GM21723 (cell line): ENCODE results near the gene SEMA5B.

Source experiments
- ATAC-seq: cut with Tn5 transposase; IDR thresholded peaks from one replicate; pipeline ENCODE4 v1.9.1; 2021; ENCODE audit warnings: mild to moderate bottlenecking, moderate library complexity; ENCODE audit not compliant: unreplicated experiment

Gene SEMA5B

DNA sequence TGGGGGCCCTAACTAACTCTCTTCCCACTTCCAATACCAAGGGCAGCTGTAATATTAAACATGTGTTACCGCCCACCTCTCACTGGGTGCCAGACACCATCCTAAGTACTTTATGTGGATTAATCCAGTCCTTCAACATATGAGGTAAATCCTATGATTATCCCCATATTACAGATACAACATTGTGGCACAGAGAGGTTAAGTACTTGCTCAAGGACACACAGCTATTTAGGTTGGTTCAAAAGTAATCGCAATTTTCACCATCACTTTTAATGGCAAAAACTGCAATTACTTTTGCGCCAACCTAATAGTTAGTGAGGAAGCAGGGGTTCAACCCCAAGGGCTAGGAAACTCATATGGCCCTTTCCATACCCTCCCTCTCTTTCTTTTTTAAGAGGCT, 100.8 kb downstream of the SEMA5B start:
- ATAC-seq = no peak

DNA sequence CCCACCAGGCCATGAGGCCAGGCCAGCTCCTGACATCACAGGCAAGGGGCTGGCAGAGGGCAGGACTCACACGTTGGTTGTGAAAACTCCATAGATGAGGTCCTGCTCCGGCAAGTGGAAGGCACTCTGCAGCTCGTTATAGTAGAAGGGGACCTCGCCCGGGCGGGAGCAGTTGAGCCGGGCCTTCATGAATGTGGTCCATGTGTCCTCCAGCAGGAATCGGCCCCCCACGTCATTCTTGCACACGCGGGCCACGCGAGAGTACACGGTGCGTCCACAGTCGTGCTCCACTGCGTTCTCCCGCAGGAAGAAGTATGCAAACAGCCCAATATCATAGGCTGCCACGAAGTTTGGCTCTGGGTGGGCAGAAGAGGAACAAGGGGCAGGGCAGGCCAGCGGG, 101.2 kb downstream of the SEMA5B start:
- ATAC-seq = no peak

- ATAC-seq = no peak
Measured at GRCh38 chr3:122925756-122926155, 101.8 kb downstream of the SEMA5B start.

DNA sequence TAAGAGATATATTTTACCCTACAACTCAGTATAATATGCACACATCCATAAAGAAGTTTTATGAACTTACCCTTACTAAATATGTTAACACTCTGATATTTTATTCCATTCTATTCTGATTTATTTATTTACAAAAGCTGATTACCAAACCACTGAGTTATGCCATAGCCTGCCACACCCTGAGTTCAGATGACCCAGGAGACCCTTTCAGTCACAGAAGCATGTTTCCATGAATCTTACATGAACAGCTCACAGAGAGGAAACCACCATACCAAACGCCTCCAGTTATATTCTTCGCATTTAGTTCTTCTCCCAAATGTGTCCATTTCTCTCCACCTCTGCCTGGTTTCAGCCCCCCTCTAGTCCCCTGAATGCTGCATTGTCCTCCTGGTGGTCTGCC, 103.5 kb downstream of the SEMA5B start:
- no peak for ATAC-seq

DNA sequence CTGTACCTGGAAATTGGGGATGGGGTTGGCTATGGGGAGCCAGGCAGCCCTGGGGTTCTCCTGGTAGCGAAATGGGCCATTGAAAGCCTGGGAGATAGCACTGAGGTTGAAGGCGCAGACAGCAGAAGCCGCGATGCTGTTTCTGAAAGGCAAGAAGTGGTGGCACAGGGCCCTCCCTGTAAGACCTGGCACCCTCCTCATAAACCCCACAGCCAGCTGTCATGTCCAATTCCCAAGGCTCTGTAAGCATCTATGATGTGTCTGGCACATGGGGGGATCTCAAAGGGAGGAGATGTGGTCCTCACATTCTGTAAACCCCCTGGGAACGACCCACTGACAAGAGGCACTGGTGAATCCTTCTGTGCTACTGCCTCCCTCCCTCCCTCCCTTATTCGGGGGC, 104.0 kb downstream of the SEMA5B start:
- ATAC-seq = no peak

DNA sequence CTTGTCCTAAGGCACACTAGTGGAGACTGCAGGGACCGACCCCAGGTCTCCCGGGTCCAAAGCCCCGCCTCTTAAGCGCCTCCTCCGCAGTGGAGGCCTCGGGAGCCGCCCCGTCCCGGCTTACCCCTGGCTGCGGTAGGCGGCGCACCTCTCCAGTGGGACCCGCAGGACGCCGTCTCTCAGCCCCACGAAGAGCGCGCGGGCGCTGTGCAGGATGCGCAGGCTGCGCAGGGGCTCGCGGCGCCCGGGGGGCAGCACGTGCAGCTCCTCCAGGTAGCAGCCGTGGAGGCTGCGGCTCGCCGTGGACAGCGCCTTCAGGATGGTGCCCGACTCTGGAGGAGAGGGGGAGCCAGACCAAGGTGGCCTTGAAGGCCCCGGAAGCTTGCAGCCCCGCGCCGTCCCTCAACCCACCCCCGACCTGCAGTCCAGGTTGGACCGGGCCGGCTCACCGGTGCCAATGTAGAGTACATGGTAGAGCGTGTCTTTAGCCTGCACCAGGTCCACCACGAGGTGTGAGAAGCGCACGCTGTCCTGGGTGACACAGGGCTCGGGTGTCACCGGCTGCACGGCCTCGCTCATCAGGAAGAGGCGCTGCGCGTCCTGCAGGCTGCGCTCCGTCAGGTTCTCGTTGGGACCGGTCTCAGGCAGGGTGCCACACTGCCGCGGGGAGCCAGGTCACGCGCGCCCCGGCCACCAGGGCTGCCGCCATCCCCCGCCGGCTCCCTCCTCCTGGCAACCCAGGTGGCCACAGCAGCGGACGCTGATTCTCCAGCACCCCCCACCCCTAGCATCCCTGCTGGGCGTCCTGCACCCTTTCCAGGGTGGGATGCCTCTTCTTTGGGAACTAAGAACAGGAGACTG, 105.5 kb downstream of the SEMA5B start:
- ATAC-seq = peak; percentile 55

DNA sequence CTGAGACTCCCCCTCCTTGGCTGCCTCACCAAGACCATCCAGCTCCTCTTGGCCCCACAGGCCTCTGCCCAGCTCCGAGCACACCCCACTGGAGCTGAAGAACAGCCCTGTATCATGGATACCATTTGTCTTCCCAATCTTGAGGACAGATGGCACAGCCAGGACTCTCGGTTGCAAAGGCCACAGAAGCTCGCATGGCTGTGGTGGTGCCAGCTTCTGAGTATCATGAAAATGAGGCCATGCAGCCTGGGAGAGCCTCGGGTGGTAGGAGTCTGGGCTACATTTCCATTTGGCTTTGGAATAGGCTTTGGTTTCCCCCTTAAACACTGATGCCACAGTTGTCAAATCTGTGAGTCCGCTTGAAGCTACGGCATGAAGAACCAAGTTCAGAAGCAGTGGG, 106.6 kb downstream of the SEMA5B start:
- ATAC-seq = no peak

DNA sequence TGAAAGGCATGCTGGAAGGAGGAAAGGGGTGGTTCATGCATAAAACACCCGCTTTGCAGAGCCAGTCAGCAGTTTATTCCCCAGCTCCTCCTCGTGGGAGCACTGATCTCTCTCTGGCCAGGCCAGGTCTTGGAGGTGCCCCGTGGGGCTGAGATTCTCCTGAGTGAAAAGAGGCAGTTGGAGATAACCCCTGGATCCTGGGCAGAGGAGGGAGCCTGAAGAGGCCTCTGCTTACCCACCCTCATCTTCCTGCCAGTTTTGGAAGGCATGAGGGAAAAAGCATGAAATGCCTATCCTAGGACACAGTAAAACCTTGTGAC, 108.3 kb downstream of the SEMA5B start:
- ATAC-seq = no peak

GRCh38 chr3:122918576-122919290, 108.8 kb downstream of the SEMA5B start:
- ATAC-seq = no peak

GRCh38 chr3:122917412-122917811, 110.2 kb downstream of the SEMA5B start:
- ATAC-seq = no peak

GRCh38 chr3:122916580-122916979, 111.0 kb downstream of the SEMA5B start:
- peak; percentile 59 for ATAC-seq

DNA sequence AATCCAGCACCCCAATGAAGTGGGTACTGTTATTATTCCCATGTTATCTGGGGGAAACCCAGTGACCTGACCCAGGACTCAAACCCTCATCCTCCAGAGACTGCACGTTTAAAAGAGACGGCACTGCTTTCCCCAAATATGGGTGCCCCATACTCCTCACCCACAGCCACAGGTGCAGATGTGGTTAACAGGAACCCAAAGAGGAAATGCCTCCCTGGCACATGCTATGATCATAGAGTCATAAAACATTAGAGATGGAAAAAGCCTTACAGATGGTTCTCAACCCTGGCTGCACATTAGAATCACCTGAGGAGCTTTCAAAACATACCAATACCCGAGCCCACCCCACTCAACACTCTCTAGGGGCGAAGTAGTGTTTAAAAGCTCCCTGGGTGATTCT, 111.5 kb downstream of the SEMA5B start:
- ATAC-seq = no peak

DNA sequence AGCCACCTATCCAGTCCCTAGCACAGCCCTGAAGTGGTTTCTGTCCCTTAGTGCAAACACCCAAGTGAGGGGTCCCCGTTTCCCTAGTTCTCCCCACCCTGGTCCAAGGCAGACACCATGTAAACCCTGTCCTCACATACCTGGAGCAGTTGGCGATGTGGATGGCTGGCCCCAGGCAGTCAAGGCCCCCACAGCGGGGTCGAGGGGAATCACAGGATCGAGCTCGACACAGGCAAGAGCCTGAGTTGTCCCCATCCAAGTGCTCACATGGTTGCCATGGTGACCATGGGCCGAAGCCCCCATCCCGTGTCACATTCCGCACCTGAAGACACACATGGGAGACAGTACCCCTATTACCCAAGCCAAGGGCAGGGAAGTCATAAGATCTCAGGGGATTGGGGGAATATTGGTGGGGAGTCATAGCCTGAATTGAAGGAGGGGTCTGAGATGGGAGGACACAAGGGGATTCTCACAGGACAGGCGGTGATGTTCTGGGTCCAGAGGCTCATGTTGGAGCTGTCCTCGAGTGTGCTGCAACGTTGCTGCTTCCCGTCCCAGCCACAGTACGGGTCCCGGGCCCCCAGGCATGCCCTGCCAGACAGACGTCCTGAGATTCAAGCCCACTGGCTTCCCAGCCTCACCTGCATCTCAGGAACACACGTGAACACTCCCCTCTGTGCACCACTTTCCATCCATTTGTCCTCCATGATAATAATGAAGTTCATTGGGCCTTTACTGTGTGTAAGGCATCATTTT, 112.1 kb downstream of the SEMA5B start:
- ATAC-seq = no peak

DNA sequence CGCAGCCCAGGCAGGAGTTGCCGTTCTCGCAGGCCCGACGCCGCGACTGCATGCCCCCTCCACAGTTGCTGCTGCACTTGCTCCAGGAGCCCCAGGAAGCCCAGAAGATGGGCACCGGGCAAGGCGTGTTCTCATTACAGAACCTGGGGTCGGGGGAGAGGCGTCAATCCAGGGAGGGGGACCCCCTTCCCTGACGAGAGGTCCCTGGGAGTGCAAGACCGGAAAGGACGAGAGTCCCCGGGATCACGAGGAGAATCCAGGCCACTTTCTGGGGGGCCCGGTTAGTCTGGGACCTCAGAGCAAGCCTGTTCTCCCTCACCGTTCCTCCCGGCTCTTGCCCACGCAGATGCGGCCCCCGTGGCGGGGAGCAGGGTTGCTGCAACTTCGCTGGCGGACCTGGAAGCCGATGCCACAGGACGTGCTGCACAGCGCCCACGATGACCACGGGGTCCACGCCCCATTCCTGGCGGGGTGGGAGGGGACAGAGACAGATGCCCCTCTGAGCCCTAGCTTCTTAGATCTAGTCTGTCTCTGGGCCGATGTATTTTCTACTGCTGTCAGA, 113.9 kb downstream of the SEMA5B start:
- no peak for ATAC-seq

GRCh38 chr3:122912772-122913538, 114.6 kb downstream of the SEMA5B start:
- ATAC-seq = no peak

GRCh38 chr3:122911901-122912300, 115.7 kb downstream of the SEMA5B start:
- ATAC-seq = no peak

- no peak for ATAC-seq
Measured at GRCh38 chr3:122908251-122908650, 119.3 kb downstream of the SEMA5B start.

- ATAC-seq = no peak
Measured at GRCh38 chr3:122907471-122907870, 120.1 kb downstream of the SEMA5B start.

DNA sequence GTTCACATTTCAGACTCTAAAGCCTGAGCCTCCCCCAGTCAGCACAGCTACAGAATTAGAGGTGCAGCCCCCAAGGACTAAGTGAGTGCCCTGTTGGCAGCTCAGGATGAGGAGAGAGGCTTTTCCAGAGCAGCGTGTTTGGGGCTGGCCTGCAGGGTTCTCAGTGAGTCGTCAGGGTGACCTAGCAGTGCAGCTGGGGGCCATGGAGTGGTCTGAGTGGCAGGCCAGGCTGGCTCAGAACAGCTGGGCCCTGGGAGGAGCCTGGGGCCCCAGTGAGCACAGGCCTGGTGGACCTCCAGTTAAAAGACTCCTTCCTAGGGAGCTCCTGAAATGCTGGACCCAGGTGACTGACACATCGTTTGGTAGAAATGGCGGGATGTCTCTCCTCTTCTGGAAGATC, 124.4 kb downstream of the SEMA5B start:
- ATAC-seq = no peak

- no peak for ATAC-seq
Measured at GRCh38 chr3:122902326-122902725, 125.2 kb downstream of the SEMA5B start.

DNA sequence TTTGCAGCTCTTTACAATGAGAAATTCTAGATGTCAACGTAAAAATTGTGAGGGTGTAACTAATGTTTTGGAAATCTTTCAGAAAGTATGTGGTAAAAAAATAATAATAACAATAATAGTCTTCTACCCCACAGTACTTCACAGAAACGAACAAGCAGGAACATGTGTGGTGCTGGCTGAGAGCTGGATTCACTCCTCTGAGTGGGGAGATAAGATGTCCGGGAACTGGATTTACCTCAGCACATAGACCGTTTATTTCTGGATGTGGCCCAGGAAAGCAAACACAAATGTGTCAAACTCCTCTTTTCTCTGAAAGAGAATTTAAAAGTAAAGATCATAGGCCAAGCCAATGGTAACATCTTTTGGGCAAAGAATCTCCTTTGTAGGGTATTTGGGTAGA, 129.3 kb downstream of the SEMA5B start:
- no peak for ATAC-seq
